OCI-LY7 (cell line): ENCODE results near the gene VIPR1.

Experiments used
- EZH2phosphoT487 ChIP-seq: fragments of 200-600 bp; sonication (generic); IDR thresholded peaks from 2 replicates; pipeline ENCODE4 v1.6.1; 2018; ENCODE audit warnings: low read depth, borderline replicate concordance, mild to moderate bottlenecking, mixed run types, antibody characterized with exemption, low read length, moderate library complexity, mixed read lengths
- TF ChIP-seq, protein P1 (sequence below): fragments of 200-600 bp; sonication (generic); conservative IDR thresholded peaks from 2 replicates; pipeline ENCODE4 v1.5.1; 2014; ENCODE audit warnings: mild to moderate bottlenecking, antibody characterized with exemption, low read length, moderate library complexity, mixed read lengths

DNA sequence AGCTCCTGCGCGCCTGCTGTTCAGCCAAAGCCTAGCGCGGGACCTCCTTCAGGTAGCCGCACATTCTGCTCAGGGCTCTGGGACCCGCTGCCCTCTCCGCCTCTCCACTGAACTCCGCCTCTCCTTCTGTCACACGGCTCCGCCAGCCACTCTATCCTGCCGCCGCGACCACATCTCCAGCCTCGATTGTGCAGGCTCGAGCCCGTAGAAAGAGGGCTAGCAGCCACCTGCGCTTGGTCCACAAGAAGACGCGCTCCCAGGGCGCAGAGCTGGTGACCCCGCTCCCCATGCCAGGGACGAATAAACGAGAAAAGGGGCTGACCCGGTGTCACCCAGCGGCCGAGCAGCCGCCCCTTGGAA, 1.1 kb upstream of the VIPR1 start:
- TF ChIP-seq, protein P1, sequence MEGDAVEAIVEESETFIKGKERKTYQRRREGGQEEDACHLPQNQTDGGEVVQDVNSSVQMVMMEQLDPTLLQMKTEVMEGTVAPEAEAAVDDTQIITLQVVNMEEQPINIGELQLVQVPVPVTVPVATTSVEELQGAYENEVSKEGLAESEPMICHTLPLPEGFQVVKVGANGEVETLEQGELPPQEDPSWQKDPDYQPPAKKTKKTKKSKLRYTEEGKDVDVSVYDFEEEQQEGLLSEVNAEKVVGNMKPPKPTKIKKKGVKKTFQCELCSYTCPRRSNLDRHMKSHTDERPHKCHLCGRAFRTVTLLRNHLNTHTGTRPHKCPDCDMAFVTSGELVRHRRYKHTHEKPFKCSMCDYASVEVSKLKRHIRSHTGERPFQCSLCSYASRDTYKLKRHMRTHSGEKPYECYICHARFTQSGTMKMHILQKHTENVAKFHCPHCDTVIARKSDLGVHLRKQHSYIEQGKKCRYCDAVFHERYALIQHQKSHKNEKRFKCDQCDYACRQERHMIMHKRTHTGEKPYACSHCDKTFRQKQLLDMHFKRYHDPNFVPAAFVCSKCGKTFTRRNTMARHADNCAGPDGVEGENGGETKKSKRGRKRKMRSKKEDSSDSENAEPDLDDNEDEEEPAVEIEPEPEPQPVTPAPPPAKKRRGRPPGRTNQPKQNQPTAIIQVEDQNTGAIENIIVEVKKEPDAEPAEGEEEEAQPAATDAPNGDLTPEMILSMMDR, result no peak
- no peak for TF ChIP-seq EZH2phosphoT487
